ENCODE data around the gene NMT2.
"Not testable (repeated sequence)": the region's sequence is repeated elsewhere in the genome, so short reads cannot be mapped to it uniquely, and the experiment has no call there.

Gene NMT2

DNA sequence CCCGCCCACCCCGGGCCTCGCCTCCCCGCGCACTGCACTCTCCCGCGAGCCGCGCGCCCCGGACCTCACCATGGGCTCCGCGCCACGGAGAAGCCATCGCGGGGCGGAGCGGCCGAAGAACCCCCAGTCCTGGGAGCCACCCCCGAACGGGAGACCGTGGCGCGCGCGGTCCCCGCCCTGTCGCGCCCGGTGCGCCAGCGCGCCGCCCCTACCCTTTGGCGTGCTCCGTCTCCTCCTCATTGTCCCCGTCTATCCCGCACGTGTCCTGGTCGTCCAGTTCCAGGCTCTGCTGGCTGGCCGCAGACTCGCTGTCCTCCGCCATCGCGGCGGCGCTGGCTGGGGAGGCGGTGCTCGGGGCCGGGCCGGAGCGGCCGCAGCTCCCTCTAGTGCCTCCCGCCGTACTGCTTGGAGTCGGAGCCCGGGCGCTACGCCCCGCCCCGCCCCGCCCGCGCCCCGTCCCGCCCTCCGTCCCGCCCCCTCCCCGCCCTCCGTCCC is at the start of gene NMT2:
Gene NMT2 (minus strand): TSS at position 403 of the 495 bp plus-strand sequence. CDS start 81 bp downstream, at position 322.
- no peak for DNase-seq (ENCODE audit: low spot score)

DNA sequence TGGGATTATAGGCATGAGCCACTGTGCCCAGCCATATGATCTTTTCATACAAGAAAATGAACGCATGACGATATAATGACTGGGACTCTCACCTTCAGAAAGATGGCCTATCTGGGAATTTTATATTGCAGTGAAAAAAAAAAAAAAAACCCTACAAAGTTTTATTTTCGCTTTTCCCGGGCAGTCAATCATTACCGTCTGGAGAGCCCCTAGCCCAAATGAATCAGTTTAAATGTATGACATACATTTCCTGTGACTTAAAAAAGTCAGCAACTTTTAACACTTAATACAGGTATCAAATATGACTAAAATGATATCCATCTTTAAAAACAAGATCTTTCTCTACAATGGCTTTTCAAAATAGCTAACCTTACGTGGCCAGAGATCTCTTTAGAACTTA is 48.2 kb upstream of the NMT2 start:
- no peak for DNase-seq (ENCODE audit: low spot score)

DNA sequence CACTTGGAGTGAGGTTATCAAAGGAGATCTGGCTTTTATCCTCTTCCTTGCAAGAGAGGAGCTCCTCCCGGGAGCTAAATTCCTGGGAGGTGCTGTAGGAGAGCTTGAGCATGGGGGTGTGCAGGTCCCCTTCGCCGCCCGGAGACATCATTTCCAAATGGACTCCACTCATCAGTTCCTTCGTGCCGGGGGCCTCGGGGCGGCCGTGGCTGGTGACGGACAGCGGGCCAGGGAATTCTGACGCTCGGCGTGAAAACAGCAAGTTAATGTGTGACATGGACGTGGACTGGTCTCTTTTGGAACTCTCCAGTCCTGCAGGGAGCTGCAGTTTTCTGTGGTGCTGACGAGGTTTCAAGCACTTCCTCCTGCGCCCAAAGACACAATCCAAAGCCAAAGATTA is 45.7 kb upstream of the NMT2 start:
- DNase-seq (ENCODE audit: low spot score), result no peak

DNA sequence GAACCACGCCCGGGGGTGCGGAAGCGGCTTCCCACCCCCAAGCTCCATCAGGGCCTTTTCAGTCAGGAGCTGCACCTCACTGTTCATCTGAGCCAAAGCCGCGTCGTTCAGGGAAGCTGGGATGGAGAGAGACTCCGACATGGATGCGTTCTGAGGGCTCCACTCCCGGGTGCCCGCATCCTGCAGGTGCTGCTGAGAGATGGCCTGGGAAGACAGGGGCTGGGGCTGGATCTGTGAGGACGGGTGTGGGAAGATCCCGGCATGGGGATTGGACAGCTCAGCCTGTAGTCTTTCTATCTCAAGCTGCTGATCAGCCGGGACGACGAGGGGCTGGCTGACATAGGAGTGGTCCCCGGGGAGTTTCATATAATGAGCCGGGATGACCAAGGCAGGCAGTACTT is 45.0 kb upstream of the NMT2 start:
- no peak for DNase-seq (ENCODE audit: low spot score)

GRCh38 chr10:15211464-15211979 is 43.0 kb upstream of the NMT2 start:
- DNase-seq (ENCODE audit: low spot score), result no peak

- DNase-seq (ENCODE audit: low spot score), result no peak
These were observed 42.0 kb upstream of the NMT2 start for GRCh38 chr10:15210521-15210920.

DNA sequence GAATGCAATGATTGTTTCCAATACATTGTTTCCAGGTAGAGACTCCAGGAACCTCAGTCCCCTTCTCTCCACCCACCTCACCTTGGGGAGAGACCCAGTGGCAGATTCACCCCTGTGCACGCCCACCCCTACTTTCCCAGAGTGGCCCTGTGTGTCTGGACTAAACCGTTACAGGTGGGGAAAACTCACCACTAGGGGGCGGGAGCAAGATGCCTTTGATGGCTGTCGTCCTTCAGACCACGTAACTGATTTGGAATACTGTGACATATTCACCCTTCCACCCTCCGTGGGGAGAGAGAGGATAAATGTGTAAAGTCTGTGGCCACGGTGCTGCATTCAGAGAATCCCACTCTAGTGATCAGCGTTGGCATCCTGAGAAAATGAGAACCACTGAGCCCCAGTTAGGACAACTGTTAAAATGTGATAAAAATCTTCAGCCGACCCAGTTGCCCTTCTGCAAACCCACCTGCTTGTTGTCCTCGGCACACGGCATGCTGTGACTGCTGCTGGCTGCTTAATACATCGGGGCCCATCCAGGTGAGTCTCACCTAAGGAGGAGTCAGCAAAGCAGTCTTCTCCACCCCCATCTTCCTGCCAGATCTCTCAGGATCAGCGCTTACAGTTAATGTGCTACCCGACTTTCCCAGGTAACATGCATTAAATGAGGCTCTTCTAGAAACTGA is 41.5 kb upstream of the NMT2 start:
- DNase-seq (ENCODE audit: low spot score), result peak; percentile 81

DNA sequence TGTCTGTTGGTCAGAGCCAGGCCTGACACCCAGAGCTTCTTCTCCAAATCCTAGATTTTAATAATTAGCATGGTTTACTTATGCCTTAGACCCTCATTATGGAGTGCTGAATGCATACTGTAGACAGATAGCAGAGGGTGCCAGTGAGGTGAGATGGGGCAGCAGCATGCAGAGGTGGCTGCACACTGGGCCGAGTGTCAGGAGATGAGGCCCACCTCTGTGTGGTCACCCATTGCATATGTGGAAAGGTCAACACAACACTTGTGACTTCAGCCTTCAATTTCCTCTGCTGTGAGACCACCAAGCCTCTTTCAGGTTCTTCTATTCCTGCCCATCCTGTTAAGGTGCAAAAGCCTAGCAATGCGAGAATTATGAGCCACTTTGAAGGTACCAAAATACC is 39.7 kb upstream of the NMT2 start:
- no peak for DNase-seq (ENCODE audit: low spot score)

DNA sequence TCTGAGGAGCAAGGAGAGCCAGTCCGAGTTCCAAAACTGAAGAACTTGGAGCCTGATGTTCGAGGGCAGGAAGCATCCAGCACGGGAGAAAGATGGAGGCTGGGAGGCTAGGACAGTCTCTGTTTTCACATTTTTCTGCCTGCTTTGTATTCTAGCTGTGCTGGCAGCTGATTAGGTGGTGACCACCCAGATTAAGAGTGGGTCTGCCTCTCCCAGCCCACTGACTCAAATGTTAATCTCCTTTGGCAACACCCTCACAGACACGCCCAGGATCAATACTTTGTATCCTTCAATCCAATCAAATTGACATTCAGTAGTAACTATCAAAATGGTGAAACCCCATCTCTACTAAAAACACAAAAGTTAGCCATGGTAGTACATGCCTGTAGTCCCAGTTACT is 38.9 kb upstream of the NMT2 start:
- not testable (repeated sequence) for DNase-seq (ENCODE audit: low spot score)

GRCh38 chr10:15202639-15203038 is 34.1 kb upstream of the NMT2 start:
- no peak for DNase-seq (ENCODE audit: low spot score)

- not testable (repeated sequence) for DNase-seq (ENCODE audit: low spot score)
These were observed 33.8 kb upstream of the NMT2 start for GRCh38 chr10:15202301-15202621.

- no peak for DNase-seq (ENCODE audit: low spot score)
These were observed 33.3 kb upstream of the NMT2 start for GRCh38 chr10:15201589-15202300.

- no peak for DNase-seq (ENCODE audit: low spot score)
These were observed 32.1 kb upstream of the NMT2 start for GRCh38 chr10:15200626-15201025.

GRCh38 chr10:15197911-15198310 is 29.4 kb upstream of the NMT2 start:
- no peak for DNase-seq (ENCODE audit: low spot score)

GRCh38 chr10:15197276-15197675 is 28.8 kb upstream of the NMT2 start:
- DNase-seq (ENCODE audit: low spot score), result no peak

GRCh38 chr10:15196021-15196834 is 27.7 kb upstream of the NMT2 start:
- no peak for DNase-seq (ENCODE audit: low spot score)

DNA sequence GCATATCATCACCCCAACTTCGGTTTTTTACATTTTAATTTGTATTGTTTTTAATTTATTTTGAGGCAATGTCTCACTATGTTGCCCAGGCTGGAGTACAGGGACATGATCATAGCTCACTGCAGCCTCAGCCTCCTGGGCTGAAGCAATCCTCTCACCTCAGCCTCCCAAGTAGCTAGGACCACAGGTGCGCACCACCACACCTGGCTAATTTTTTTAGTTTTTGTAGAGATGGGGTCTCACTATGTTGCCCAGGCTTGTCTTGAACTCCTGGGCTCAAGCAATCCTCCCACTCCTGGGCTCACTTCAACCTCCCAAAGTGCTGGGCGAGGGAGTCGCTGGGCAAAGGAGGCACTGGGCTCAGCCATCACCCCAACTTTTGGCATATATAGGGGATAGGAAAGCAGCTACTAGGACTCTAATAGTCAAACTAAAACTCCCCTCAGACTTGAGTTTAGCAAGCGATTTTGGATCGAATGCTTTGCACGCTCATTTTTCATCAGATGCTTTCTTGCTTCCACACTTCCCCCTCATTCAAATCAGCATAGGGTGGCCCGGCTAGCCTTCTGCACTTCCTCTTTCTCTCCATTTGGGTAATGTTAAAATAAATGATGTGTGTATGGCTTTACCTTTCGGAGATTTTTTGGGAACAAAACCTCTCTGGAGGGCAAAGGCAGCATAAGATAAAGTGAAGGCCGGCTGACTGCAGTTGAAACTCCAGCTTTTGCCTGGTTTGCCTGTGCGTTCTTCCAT is 20.8 kb upstream of the NMT2 start:
- DNase-seq (ENCODE audit: low spot score), result no peak

DNA sequence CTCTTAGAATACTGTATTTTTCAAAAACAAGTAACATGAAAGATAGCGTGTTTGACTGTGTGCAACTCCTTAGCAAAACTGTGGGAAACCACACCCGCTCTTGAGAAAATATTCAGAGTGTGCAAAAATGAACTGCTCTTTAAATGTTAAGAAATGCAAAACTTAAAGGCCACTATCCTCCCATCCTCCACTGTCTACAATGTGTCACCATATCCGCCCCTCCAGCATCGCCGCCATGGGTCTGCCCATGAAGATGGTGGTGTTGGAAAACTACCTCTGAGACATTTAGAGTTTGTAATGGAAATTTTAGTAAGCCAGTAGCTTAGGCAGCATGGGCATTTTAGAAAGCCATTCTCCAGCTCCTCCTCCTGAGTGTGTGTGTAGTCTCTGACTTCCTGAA is 20.1 kb upstream of the NMT2 start:
- no peak for DNase-seq (ENCODE audit: low spot score)

GRCh38 chr10:15183689-15184481 is 15.4 kb upstream of the NMT2 start:
- DNase-seq (ENCODE audit: low spot score), result no peak

GRCh38 chr10:15182540-15183207 is 14.2 kb upstream of the NMT2 start:
- DNase-seq (ENCODE audit: low spot score), result no peak
